GM18498 (cell line): Measurements from ENCODE around the gene DTNA.

Experiments used
- ATAC-seq: cut with Tn5 transposase; IDR thresholded peaks from one replicate; pipeline ENCODE4 v1.9.1; 2021; ENCODE audit warnings: mild to moderate bottlenecking, moderate library complexity; ENCODE audit not compliant: unreplicated experiment

The DTNA gene

GRCh38 chr18:34805103-34805877, 95.2 kb downstream of the DTNA start:
- ATAC-seq, result no peak

DNA sequence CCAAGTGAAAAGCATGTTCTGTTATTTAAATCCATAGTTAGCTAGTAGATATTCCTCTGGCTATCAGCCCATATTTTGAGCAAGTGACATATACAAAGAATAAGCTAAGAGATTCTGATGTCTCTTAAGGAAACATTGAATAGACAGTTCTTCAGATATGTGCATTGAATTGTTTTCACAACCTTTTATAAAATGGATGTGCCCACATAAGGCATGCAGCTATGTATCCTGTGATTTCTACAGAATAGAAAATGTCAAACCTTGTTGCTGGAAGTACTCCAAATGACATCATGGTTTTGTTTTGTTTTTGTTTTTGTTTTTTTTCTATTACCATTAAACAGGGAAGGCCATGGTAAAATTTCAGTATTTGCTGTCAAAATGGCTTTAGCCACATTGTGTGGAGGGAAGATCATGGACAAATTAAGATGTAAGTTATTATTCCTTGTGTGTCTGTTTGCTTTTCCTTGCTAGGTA, 95.8 kb downstream of the DTNA start:
- ATAC-seq, result no peak

DNA sequence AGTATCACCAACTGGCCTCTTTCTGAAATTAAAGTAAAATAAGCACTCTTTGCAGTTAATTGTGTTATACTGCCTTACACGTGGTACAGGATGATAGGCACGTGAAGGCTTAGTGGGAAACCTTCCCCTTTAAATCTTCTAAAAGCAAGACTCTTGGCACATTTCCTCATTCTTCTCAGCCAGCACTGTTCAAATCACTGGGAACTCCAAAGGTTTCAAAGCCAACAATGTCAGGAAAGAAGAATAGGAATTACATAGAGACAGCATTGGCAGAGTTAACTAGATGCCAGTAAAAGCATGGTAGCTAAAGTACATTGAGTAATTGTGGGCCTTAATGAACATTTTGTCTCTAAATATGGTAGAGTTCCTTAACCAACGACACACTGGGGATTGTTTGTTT, 96.4 kb downstream of the DTNA start:
- ATAC-seq, result no peak

- ATAC-seq, result no peak
Measured at GRCh38 chr18:34807106-34807796, 97.2 kb downstream of the DTNA start.

DNA sequence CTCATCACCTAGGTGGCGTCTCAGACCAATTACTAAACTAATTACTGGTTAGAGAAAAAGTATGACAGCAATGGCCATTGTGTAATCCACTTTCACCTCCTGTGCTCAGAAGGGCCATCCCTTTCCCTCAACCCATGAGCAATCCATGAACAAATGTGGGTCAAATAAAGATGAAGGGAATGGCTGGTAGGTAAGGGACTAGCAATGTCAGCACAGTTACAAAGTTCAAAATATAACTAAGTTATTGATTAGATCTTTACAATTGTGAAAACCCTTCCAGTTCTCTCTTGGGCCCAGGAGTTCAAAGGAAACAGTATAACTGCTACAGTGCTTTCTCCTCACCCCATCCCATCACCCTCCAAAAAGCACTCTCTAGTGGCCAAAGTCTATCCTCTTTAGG, 98.3 kb downstream of the DTNA start:
- ATAC-seq, result no peak

DNA sequence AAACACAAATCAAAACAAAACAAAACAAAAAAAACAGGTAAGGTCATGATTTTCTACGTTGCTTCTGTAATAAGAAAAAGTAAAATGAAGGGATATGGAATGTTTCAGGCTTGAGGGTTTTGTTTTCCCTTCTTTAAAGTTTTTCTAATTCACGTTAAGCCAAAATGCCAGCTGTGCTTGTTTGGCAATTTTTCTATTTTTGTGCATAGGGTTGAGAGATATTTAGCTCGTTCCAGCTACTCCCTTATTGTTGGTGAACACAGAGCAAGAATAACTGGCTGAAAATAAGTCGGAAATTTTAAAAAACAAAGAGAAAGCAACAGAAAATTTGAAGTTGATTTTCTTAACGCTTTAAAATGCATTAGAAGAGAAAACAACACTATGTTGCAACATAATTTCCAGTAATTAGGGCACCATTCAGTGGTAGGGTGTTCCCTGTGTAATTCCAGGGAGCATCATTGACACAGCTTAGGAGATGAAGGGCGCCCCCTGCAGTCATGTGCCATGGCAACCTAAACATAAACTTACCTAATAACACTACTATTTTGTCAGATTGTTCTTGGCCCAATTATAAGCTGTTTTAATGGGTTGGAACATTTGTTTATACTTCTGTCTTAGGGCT, 99.5 kb downstream of the DTNA start:
- ATAC-seq, result no peak

GRCh38 chr18:34816183-34816582, 106.1 kb downstream of the DTNA start:
- ATAC-seq, result no peak

GRCh38 chr18:34817636-34818035, 107.5 kb downstream of the DTNA start:
- no peak for ATAC-seq

- ATAC-seq, result no peak
Measured at GRCh38 chr18:34818064-34818463, 108.0 kb downstream of the DTNA start.

DNA sequence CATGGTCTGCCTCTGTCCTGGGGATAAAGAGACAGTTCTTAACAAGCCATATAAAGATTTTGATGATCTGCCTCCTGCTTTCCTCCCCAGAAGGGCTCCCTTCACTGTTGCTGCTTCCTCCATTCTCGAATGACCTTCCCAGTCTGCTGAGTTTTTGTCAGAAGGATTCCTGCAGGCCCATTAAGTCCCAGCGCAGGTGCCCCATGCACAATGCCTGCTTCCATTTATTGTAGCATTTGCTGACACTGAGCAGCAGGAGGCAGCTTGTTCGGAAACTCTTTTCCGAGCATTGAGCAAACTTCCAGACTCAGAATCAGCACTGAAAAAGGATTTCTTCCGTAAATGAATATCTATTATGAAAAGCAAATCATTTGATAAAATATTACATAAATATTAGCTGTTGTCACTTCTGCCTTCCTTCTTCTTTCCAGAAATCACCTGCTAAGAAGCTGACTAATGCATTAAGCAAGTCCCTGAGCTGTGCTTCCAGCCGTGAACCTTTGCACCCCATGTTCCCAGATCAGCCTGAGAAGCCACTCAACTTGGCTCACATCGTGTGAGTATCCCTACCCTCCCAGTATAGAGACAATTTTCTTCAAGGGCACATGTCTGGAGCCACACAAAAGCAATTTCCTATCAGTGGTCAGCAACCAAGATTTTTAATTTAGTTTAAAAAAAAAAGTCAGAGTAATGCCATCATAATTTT, 110.4 kb downstream of the DTNA start:
- no peak for ATAC-seq

GRCh38 chr18:34821669-34822210, 111.6 kb downstream of the DTNA start:
- no peak for ATAC-seq

DNA sequence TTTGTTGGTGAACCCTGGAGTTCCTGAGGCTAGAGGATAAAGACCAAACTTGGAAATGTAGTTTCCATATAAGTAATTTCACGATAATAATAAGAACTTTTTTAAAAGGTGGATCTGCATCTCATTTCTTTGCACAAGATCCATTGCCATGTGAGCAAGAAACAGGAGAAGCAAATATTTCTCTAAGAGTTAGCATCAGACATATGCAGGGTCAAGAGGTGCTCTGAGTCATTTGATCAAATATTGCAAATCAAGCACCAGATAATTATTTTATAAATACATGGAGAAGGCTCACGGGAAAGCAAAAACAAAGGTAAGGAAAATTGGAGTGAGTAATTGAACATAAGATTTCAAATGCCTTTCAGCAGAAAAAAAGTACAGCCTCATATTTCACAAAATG, 118.0 kb downstream of the DTNA start:
- no peak for ATAC-seq

DNA sequence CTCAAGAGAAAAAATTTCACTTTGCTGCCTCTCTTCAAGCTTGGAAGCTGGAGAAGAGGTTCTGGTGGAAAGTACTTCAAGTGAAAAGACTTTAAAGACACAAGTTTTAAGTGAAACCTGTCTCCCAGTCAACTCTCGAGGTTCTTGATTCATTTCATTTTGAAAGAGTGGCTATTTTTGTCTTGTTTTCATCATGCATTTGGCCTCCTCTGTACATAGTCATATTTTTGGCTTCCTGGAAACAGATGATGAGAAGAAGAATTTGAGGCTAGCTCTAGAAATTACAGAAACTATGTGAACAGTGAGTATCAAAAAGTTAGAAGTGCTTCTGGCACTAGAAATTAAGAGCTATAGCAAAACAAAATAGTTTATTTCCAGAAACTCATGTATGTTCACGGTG, 124.8 kb downstream of the DTNA start:
- ATAC-seq, result no peak

GRCh38 chr18:34835466-34835865, 125.4 kb downstream of the DTNA start:
- ATAC-seq, result no peak

GRCh38 chr18:34837769-34838272, 127.7 kb downstream of the DTNA start:
- ATAC-seq, result no peak

GRCh38 chr18:34838669-34839068, 128.6 kb downstream of the DTNA start:
- no peak for ATAC-seq

GRCh38 chr18:34840256-34840826, 130.2 kb downstream of the DTNA start:
- ATAC-seq, result no peak

DNA sequence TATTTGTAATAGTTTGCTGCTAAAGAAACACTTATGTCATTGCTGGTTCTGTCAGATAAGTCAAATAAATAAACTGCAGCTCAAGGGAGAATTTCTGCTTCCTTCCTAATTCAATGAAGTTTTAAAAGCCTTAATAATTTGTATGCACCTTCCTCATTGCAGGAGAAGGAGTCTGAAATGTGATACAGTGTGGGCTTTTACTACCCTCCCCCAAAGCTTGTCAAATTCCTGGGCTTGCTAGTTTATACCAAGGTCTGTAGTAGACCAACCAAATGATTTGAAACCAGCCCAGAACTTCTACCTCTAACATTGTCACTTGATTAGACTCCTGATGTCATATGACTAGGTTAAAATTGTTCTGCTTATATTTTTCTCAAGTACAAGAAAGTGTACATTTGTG, 131.8 kb downstream of the DTNA start:
- ATAC-seq, result no peak

DNA sequence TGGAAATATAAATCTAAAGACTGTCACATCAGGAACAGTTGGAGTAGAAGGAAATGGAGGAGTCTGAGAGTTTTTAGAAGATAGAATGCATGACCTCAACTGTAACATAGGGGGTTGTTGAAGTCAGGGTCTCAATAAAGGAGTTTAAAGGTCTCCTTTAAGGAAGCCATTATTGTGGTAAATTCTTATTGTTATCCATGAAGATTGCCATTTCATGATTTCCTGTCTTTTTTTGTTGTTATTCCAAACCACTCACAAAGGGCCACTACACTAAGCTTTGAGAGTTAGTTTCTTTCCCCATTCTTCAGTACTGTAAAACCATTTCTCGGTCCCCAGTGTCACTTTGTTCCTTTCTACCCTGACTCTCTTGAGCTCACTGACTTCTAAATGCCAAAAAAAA, 134.0 kb downstream of the DTNA start:
- no peak for ATAC-seq

DNA sequence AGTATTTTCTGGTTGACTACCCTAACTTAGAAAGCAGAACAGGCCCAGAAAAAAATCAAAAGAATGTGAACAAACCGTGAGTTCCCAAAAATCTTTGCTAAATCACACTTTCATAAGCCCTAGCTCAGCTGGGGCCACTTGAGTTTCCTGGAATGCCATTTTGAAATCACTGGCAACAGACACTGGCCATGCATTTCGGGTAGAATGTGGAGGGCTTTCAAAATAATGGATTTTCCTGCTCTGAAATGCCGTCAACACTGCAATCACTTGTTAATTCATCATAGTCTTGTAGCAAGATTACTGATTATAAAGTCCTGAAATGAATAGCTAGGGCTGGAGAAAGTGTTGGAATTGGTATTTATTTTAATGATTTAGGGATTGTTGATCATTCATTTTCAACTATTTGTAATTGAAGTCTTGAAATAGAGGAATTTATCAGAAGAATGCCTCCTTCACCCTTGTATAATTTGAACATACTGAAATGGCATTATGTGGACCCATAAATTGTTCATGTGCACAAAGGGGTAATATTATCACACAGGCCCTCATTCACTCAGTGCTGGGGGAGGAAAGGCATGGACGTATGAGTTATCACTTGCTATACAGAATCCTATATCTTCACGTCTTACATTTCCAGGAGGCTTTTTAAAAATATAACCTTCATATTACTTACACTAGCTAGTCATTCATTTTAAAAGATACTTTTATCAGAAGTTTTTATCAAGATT, 134.8 kb downstream of the DTNA start:
- ATAC-seq, result no peak
